Right cardiac atrium (tissue), 5 donors: ENCODE data around the gene RTCB. TPM values are rescaled to one million over a fixed set of nuclear protein-coding genes. Genes with fewer than 3 reads are reported as not detected.

Experiments used
- ATAC-seq, 2 donors: fragments of 200-7000 bp; cut with Tn5 transposase; one replicate each; pipeline versions ENCODE4 v1.8.0 to v1.9.1; 2020; ENCODE audit warnings: moderate library complexity in 2 of 2, mild to moderate bottlenecking in 1 of 2
- DNase-seq, 3 donors: peaks; one replicate each; pipeline ENCODE4 v3.0.0-alpha.2; 2020
- H3K27ac ChIP-seq: one replicate; pipeline ENCODE4 v1.5.1; 2013; ENCODE audit warnings: mild to moderate bottlenecking, low read length, control low read depth, moderate library complexity
- H3K27me3 ChIP-seq: one replicate; pipeline ENCODE4 v1.6.1; 2013; ENCODE audit not compliant: control insufficient read depth, insufficient read depth
- H3K4me1 ChIP-seq: one replicate; pipeline ENCODE4 v1.6.1; 2013; ENCODE audit warnings: low read length; ENCODE audit not compliant: control insufficient read depth, insufficient read depth
- H3K4me3 ChIP-seq: one replicate; pipeline ENCODE4 v1.5.1; 2013; ENCODE audit warnings: low read length, control low read depth
- H3K9me3 ChIP-seq: one replicate; pipeline ENCODE4 v1.6.1; 2013; ENCODE audit warnings: low read length; ENCODE audit not compliant: control insufficient read depth
- WGBS: extraction: QIAGEN DNeasy Blood & Tissue Kit; methylation state at CpG from one replicate; pipeline ENCODE4 v1.1.7; 2013; 5-methylcytosine and 5-hydroxymethylcytosine counted together
- intact Hi-C, 4 donors: fragments of 100-400 bp; cut with DNase I; formaldehyde crosslinking; loops; one replicate each; pipeline versions ENCODE4 v1.11.0 to v1.14.0; 2022 to 2023
- polyA plus RNA-seq: library from polyadenylated mRNA; stranded (reverse); fragments of 200-250 nt; gene quantifications from one replicate; pipeline ENCODE4 v1.2.3, GENCODE V29; 2013
- total RNA-seq, 4 donors: library from RNA; stranded (reverse); fragmentation: NEBNext Ultra II Directional; extraction: Animal tissue kit (Norgen Biotek cat#: 25700); gene quantifications; one replicate each; pipeline ENCODE4 v1.2.1, GENCODE V29; 2021
- donor health status: healthy with polysubstance abuse.
- donor health status: DM: no; HTN: yes; CAD: no.
- donor health status: DM: no; HTN: no; CAD: no.
- donor health status: DM: no; HTN: yes; CAD: no; lungs with severe emphysema.
- donor health status: DM: yes; HTN: yes; CAD: no.

Gene RTCB
- total and polyA plus RNA-seq, 5 donors: 35.2 to 50.2 (median 48.1) TPM

DNA sequence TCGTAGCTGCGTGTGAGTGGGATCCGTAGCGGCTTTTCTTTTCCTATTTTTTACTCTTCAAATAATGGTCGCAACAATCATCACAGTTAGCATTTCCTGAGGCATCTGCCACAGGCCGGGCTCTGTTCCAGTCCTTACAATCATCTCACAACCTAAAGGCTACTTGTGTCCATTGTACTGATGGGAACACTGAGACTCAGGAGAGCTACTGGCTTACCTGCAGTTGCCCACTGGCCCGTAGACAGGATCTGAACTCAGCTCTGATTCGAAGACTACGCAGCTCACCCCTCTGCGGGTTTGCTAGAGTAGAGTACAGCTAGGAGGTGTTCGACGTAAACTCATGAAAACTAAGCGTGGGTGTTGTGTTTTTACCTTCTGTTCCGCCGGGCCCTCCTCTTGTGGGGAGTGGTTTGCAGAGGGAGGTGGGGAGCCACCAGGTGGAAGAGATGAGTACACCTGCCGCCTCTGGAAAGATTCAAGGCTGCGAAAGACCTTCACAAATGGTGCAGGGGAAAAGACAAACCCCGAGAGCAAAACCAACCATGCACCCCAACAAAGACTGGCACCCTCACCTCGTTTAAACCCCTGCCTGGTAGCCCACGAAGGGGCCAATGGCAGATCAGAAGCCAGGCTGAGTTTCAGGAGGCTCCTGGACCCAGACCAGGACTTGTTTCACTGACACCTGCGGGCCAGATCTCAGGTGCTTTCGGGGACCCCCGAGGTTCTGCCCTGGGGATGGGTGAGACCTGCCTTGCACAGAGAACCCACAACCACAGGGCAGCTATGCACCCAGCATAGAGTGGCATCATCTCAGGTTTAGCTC lies 72.6 kb downstream of the RTCB start:
- intact Hi-C loops: no loop called here
- 86% methylated on average over 23 of the region's 23 CpGs for WGBS
- H3K27me3 ChIP-seq: no peaks in the 10 kb centered on the region
- DNase-seq (no peak), ATAC-seq (no peak)
- H3K4me3 ChIP-seq: no peak overlapping the region
- H3K27ac ChIP-seq: no peak overlapping the region
- no peaks in the 10 kb centered on the region for H3K4me1 ChIP-seq
- H3K9me3 ChIP-seq: no peaks in the 10 kb centered on the region

DNA sequence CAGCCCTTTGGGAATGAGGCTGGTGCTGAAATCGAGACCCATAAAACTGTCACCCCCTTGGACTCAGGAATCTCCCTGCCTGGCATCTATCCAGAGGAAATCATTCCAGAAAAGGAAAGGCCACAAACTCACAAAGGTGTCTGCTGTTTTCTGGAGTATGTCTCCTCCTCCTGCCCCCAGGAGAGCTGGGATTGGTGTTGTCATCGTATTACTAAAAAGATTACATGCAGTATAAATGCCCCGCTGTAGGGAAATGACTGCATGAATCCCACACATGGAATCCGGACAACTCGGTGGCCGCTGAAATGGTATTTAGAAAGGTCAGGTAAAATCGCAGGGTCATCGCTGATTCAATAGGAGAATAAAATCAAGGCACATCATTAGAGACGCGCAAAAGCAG lies 73.3 kb downstream of the RTCB start:
- 70% methylated on average over 10 of the region's 10 CpGs for WGBS
- Histone ChIP-seq H3K27ac (no peak overlapping the region), H3K4me3 (no peak overlapping the region), H3K9me3 (no peaks in the 10 kb centered on the region), H3K27me3 (no peaks in the 10 kb centered on the region), H3K4me1 (no peaks in the 10 kb centered on the region)
- ATAC-seq (no peak), DNase-seq (no peak)
- intact Hi-C loops: no loop called here

Other genes with a start within 250 kb of the RTCB start
- not detected for gene RFPL2, start 207.2 kb downstream of the RTCB start, total RNA-seq
- gene RFPL2, start 207.2 kb downstream of the RTCB start, polyA plus RNA-seq: not detected
- 1 to 10 TPM in 1 of 4 donors, under 1 TPM in 2, not detected in 1; 0.31 to 1.0 (median 0.32) TPM for gene SLC5A4, start 156.9 kb downstream of the RTCB start, total RNA-seq
- 0.36 TPM for gene SLC5A4, start 156.9 kb downstream of the RTCB start, polyA plus RNA-seq
- not detected for gene RFPL3, start 54.4 kb downstream of the RTCB start, total RNA-seq
- not detected for gene RFPL3, start 54.4 kb downstream of the RTCB start, polyA plus RNA-seq
- gene BPIFC, start 52.2 kb upstream of the RTCB start, total RNA-seq: not detected
- gene BPIFC, start 52.2 kb upstream of the RTCB start, polyA plus RNA-seq: not detected
- gene FBXO7, start 62.6 kb upstream of the RTCB start, total RNA-seq: 10 to 100 TPM; 45.3 to 52.9 (median 49.3) TPM
- 38.0 TPM for gene FBXO7, start 62.6 kb upstream of the RTCB start, polyA plus RNA-seq